Fibroblast of skin of left quadriceps (primary cell): ENCODE measurements around the gene MXRA7.
A peak's percentile ranks its signal among the peaks of the same experiment; 100 is the strongest.
"Not testable (repeated sequence)": the region's sequence is repeated elsewhere in the genome, so short reads cannot be mapped to it uniquely, and the experiment has no call there.

Source experiments
- DNase-seq, 2 experiments: peaks; one replicate each; pipeline ENCODE4 v3.0.0-alpha.2; 2013; ENCODE audit warnings: low read depth in 2 of 2

Gene MXRA7

GRCh38 chr17:76710863-76711611 is at the start of gene MXRA7:
Gene MXRA7, minus strand, starts transcription at chr17:76710965. Its CDS starts 19 bp downstream, at chr17:76710946.
- DNase-seq: no peak

- DNase-seq: no peak
These were observed 47.8 kb upstream of the MXRA7 start for GRCh38 chr17:76758570-76758969.

- DNase-seq: no peak
These were observed 46.5 kb upstream of the MXRA7 start for GRCh38 chr17:76757256-76757655.

- no peak for DNase-seq
These were observed 44.5 kb upstream of the MXRA7 start for GRCh38 chr17:76755285-76755684.

GRCh38 chr17:76753061-76753961 is 42.5 kb upstream of the MXRA7 start:
- no peak for DNase-seq

- DNase-seq: no peak
These were observed 41.2 kb upstream of the MXRA7 start for GRCh38 chr17:76752006-76752405.

GRCh38 chr17:76751416-76751993 is 40.7 kb upstream of the MXRA7 start:
- DNase-seq: no peak

GRCh38 chr17:76748657-76749056 is 37.9 kb upstream of the MXRA7 start:
- no peak for DNase-seq

GRCh38 chr17:76747716-76748363 is 37.1 kb upstream of the MXRA7 start:
- no peak for DNase-seq

GRCh38 chr17:76745785-76746184 is 35.0 kb upstream of the MXRA7 start:
- not testable (repeated sequence) for DNase-seq

- no peak for DNase-seq
These were observed 34.0 kb upstream of the MXRA7 start for GRCh38 chr17:76744747-76745146.

- DNase-seq: no peak
These were observed 32.2 kb upstream of the MXRA7 start for GRCh38 chr17:76742958-76743357.

- DNase-seq: no peak
These were observed 29.8 kb upstream of the MXRA7 start for GRCh38 chr17:76740329-76741118.

- not testable (repeated sequence) for DNase-seq
These were observed 28.9 kb upstream of the MXRA7 start for GRCh38 chr17:76739568-76740115.

GRCh38 chr17:76738468-76738850 is 27.7 kb upstream of the MXRA7 start:
- no peak for DNase-seq

GRCh38 chr17:76737676-76738467 is 27.1 kb upstream of the MXRA7 start, which contains the start of gene MFSD11:
Gene MFSD11, plus strand, starts transcription at chr17:76738119. Its CDS starts 234 bp downstream, at chr17:76738353.
- peak; percentile 88 to 90 for DNase-seq

GRCh38 chr17:76737082-76737675 is 26.4 kb upstream of the MXRA7 start, which contains the start of gene SRSF2:
Gene SRSF2, minus strand, starts transcription at chr17:76737331. Its CDS starts 171 bp downstream, at chr17:76737160.
- peak; percentile 99 for DNase-seq

- DNase-seq: no peak
These were observed 25.8 kb upstream of the MXRA7 start for GRCh38 chr17:76736349-76737081.
